SK-N-SH (cell line): Measurements from ENCODE around the gene MRPL43.

Experiments
- CHD2 ChIP-seq: fragments of 150-350 bp; IDR thresholded peaks from 2 replicates; pipeline ENCODE4 v1.6.1; 2018; ENCODE audit warnings: low read length; ENCODE audit not compliant: partially characterized antibody
- CTCF ChIP-seq: fragments of 200-600 bp; sonication (generic); IDR thresholded peaks from 2 replicates; pipeline ENCODE4 v1.6.1; 2017; ENCODE audit warnings: antibody characterized with exemption, mild to moderate bottlenecking, moderate library complexity
- EP300 ChIP-seq, 2 experiments: IDR thresholded peaks; 2 replicates each; pipeline versions ENCODE4 v1.4.0 to v1.6.1; 2012; ENCODE audit warnings: borderline replicate concordance in 1 of 2, low read depth in 1 of 2, low read length in 1 of 2
- EZH2phosphoT487 ChIP-seq: fragments of 200-600 bp; sonication (generic); IDR thresholded peaks from 2 replicates; pipeline ENCODE4 v1.6.1; 2017; ENCODE audit warnings: low read depth, mixed run types, mild to moderate bottlenecking, antibody characterized with exemption, moderate library complexity, borderline replicate concordance
- FOXJ3 ChIP-seq: sonication (generic); formaldehyde crosslinking; IDR thresholded peaks from 2 replicates; pipeline ENCODE4 v1.5.1; 2020; ENCODE audit warnings: mild to moderate bottlenecking, missing genetic modification reagents
- IRF3 ChIP-seq: fragments of 150-350 bp; IDR thresholded peaks from 2 replicates; pipeline ENCODE4 v1.6.1; 2016; ENCODE audit warnings: mild to moderate bottlenecking, low read depth, low read length
- MEF2A ChIP-seq: IDR thresholded peaks from 2 replicates; pipeline ENCODE4 v1.4.0; 2012; ENCODE audit warnings: low read depth, borderline replicate concordance
- POLR2AphosphoS5 ChIP-seq: IDR thresholded peaks from 2 replicates; pipeline ENCODE4 v1.6.1; 2012; ENCODE audit warnings: low read depth, low read length
- RAD21 ChIP-seq: IDR thresholded peaks from 2 replicates; pipeline ENCODE4 v1.6.1; 2012; ENCODE audit warnings: mild to moderate bottlenecking, low read length
- SMC3 ChIP-seq: IDR thresholded peaks from 2 replicates; pipeline ENCODE4 v1.6.1; 2012; ENCODE audit warnings: low read depth, low read length, improper control_type of control experiment
- TAF1 ChIP-seq: IDR thresholded peaks from 2 replicates; pipeline ENCODE4 v1.6.1; 2012; ENCODE audit warnings: low read depth, mild to moderate bottlenecking, low read length, moderate library complexity, borderline replicate concordance
- TF ChIP-seq, protein P1 (sequence below): IDR thresholded peaks from 2 replicates; pipeline ENCODE4 v1.6.1; 2012; ENCODE audit warnings: mild to moderate bottlenecking, low read depth, low read length, moderate library complexity
- TF ChIP-seq, protein P2 (sequence below): IDR thresholded peaks from 2 replicates; pipeline ENCODE4 v1.4.0; 2012; ENCODE audit warnings: low read depth
- TF ChIP-seq, protein P3 (sequence below): IDR thresholded peaks from 2 replicates; pipeline ENCODE4 v1.4.0; 2012; ENCODE audit warnings: low read depth, borderline replicate concordance

DNA sequence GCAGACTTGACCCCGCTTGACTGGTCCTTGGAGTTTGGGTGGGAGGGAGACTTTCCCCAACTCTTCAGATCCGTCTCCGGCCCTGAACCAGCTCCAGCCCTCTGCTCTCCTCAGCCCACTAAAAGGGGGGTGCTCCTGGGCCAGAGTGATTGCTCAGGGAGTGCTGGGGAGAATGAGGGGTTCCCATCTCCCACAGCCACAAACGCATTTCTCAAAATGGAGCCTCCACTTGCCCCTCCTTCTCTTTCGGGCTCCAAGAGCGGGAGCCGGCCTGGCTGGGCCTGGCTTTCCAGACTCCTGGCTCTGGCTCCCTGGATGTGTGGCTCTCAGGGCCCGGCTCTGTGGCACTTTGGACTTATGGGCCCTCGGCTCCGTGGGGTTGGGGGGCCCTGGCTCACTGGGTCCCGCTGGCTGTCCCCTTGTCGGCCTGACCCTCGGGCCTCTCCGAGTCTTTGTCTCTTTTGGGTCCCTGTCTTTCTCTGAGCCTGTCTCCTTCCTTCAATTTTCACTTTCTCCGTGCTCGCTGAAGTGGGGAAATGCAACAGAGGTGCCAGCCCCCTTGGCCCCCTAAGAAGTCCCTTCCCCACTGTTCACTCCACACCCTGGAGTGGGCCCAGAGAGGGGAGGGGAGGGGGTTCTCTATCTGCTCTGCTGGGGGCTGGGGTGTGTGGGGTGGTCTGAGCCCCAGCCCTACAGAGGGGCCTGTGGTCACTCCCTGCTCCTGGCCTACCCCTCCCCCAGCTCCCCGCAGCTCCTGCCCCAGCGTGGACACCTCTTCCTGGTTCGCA, 13.0 kb upstream of the MRPL43 start:
- TF ChIP-seq RAD21 = no peak
- TF ChIP-seq, protein P1, sequence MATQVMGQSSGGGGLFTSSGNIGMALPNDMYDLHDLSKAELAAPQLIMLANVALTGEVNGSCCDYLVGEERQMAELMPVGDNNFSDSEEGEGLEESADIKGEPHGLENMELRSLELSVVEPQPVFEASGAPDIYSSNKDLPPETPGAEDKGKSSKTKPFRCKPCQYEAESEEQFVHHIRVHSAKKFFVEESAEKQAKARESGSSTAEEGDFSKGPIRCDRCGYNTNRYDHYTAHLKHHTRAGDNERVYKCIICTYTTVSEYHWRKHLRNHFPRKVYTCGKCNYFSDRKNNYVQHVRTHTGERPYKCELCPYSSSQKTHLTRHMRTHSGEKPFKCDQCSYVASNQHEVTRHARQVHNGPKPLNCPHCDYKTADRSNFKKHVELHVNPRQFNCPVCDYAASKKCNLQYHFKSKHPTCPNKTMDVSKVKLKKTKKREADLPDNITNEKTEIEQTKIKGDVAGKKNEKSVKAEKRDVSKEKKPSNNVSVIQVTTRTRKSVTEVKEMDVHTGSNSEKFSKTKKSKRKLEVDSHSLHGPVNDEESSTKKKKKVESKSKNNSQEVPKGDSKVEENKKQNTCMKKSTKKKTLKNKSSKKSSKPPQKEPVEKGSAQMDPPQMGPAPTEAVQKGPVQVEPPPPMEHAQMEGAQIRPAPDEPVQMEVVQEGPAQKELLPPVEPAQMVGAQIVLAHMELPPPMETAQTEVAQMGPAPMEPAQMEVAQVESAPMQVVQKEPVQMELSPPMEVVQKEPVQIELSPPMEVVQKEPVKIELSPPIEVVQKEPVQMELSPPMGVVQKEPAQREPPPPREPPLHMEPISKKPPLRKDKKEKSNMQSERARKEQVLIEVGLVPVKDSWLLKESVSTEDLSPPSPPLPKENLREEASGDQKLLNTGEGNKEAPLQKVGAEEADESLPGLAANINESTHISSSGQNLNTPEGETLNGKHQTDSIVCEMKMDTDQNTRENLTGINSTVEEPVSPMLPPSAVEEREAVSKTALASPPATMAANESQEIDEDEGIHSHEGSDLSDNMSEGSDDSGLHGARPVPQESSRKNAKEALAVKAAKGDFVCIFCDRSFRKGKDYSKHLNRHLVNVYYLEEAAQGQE = no peak
- no peak; the same call in 1 of the 2 replicates for TF ChIP-seq TAF1
- no peak for TF ChIP-seq CTCF
- no peak for TF ChIP-seq CHD2
- 0 out of 2 replicates have a peak, but pooled peaks have one; percentile 27 for TF ChIP-seq POLR2AphosphoS5
- TF ChIP-seq, protein P2, sequence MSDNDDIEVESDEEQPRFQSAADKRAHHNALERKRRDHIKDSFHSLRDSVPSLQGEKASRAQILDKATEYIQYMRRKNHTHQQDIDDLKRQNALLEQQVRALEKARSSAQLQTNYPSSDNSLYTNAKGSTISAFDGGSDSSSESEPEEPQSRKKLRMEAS = no peak
- TF ChIP-seq, protein P3, sequence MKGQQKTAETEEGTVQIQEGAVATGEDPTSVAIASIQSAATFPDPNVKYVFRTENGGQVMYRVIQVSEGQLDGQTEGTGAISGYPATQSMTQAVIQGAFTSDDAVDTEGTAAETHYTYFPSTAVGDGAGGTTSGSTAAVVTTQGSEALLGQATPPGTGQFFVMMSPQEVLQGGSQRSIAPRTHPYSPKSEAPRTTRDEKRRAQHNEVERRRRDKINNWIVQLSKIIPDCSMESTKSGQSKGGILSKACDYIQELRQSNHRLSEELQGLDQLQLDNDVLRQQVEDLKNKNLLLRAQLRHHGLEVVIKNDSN = no peak
- no peak for TF ChIP-seq EP300 (IDR thresholded peaks at IDR 0.05; ENCODE audit: borderline replicate concordance in 1 of 2, low read depth in 1 of 2, low read length in 1 of 2)
- TF ChIP-seq SMC3 = no peak
- TF ChIP-seq MEF2A = no peak
- no peak for TF ChIP-seq EZH2phosphoT487
- no peak for TF ChIP-seq FOXJ3 (CRISPR knock-in tag)
- no peak for TF ChIP-seq IRF3
